Adrenal gland (tissue), 5 donors: ENCODE measurements around the gene ANKRD10.

ENCODE experiments used
- POLR2A ChIP-seq, 2 donors: fragments of 450-650 bp; IDR thresholded peaks; one replicate each; pipeline ENCODE4 v1.6.1; 2017; ENCODE audit warnings: antibody characterized with exemption in 2 of 2, mild to moderate bottlenecking in 2 of 2, moderate library complexity in 1 of 2
- TF ChIP-seq, protein P1 (sequence below), 6 experiments: fragments of 450-650 bp in 4 of 6; fragments of 200-600 bp in 2 of 6; sonication (generic) in 1 of 6; IDR thresholded peaks; 1 replicate in 5 of 6; 2 replicates in 1 of 6; pipeline versions ENCODE4 v1.5.1 to v1.8.0; 2016 to 2021; ENCODE audit warnings: antibody characterized with exemption in 6 of 6, mild to moderate bottlenecking in 2 of 6, moderate library complexity in 1 of 6
- donor health status: DM: no; HTN: no; CAD: no.

- TF ChIP-seq POLR2A (IDR thresholded peaks at IDR 0.05), result no peak
- TF ChIP-seq, protein P1, sequence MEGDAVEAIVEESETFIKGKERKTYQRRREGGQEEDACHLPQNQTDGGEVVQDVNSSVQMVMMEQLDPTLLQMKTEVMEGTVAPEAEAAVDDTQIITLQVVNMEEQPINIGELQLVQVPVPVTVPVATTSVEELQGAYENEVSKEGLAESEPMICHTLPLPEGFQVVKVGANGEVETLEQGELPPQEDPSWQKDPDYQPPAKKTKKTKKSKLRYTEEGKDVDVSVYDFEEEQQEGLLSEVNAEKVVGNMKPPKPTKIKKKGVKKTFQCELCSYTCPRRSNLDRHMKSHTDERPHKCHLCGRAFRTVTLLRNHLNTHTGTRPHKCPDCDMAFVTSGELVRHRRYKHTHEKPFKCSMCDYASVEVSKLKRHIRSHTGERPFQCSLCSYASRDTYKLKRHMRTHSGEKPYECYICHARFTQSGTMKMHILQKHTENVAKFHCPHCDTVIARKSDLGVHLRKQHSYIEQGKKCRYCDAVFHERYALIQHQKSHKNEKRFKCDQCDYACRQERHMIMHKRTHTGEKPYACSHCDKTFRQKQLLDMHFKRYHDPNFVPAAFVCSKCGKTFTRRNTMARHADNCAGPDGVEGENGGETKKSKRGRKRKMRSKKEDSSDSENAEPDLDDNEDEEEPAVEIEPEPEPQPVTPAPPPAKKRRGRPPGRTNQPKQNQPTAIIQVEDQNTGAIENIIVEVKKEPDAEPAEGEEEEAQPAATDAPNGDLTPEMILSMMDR (IDR thresholded peaks at IDR 0.05), result no peak
Measured at GRCh38 chr13:110882972-110883371, 31.9 kb downstream of the ANKRD10 start.
